Ovary (tissue), 9 donors: ENCODE results near the gene FKBP10. TPM values are rescaled to one million over a fixed set of nuclear protein-coding genes. Genes with fewer than 3 reads are reported as not detected.

Experiments
- DNase-seq, 5 donors: peaks; one replicate each; pipeline ENCODE4 v3.0.0-alpha.2; 2019 to 2020
- H3K27ac ChIP-seq, 2 donors: fragments of 200-600 bp; one replicate each; pipeline versions ENCODE4 v1.5.1 to v1.8.0; 2019 to 2022
- H3K27me3 ChIP-seq: fragments of 200-600 bp; one replicate; pipeline ENCODE4 v1.8.0; 2022
- H3K36me3 ChIP-seq: fragments of 200-600 bp; sonication (generic); one replicate; pipeline ENCODE4 v1.5.1; 2019
- H3K4me1 ChIP-seq: one replicate; pipeline ENCODE4 v1.8.1; 2013; ENCODE audit warnings: mild to moderate bottlenecking, moderate library complexity; ENCODE audit not compliant: insufficient read depth
- H3K4me3 ChIP-seq: fragments of 200-600 bp; sonication (generic); one replicate; pipeline ENCODE4 v1.5.1; 2017
- H3K9me3 ChIP-seq, 2 donors: fragments of 200-600 bp in 1 of 2; sonication (generic) in 1 of 2; one replicate each; pipeline versions ENCODE4 v1.5.1 to v1.8.1; 2013 to 2019; ENCODE audit warnings: mild to moderate bottlenecking in 1 of 2, moderate library complexity in 1 of 2
- CTCF ChIP-seq, 3 donors: fragments of 450-650 bp in 2 of 3; fragments of 200-600 bp in 1 of 3; IDR thresholded peaks; one replicate each; pipeline versions ENCODE4 v1.5.1 to v1.8.0; 2016 to 2022; ENCODE audit warnings: antibody characterized with exemption in 3 of 3, mild to moderate bottlenecking in 1 of 3
- EP300 ChIP-seq: sonication (generic); formaldehyde crosslinking; IDR thresholded peaks from one replicate; pipeline ENCODE4 v1.6.1; 2017; ENCODE audit warnings: antibody characterized with exemption
- POLR2A ChIP-seq: fragments of 450-650 bp; IDR thresholded peaks from one replicate; pipeline ENCODE4 v1.6.1; 2017; ENCODE audit warnings: antibody characterized with exemption, mild to moderate bottlenecking, moderate library complexity
- WGBS, 3 donors: extraction: QIAGEN DNeasy Blood & Tissue Kit in 1 of 3; methylation state at CpG; one replicate each; pipeline versions ENCODE4 v1.1.5 to v1.1.7; 2013 to 2017; 5-methylcytosine and 5-hydroxymethylcytosine counted together
- intact Hi-C, 4 donors: fragments of 100-400 bp; cut with DNase I; formaldehyde crosslinking; loops; one replicate each; pipeline versions ENCODE4 v1.11.0 to v1.15.1; 2022 to 2023
- polyA plus RNA-seq, 2 donors: library from polyadenylated mRNA; stranded (reverse); fragments of 200-250 nt in 1 of 2; fragments of 350-450 nt in 1 of 2; fragmentation: Illumina TruSeq in 1 of 2; extraction: RNeasy Lipid Tissue Mini Kit (QIAGEN cat#74804) in 1 of 2; gene quantifications; one replicate each; pipeline ENCODE4 v1.2.3, GENCODE V29; 2013 to 2014
- total RNA-seq, 7 donors: library from RNA; depleted of rRNA in 2 of 7; stranded (reverse); fragments of >200 nt in 2 of 7; fragmentation: NEBNext Ultra II Directional in 3 of 7; extraction: Animal tissue kit (Norgen Biotek cat#: 25700) in 3 of 7; gene quantifications; one replicate each; pipeline versions ENCODE4 v1.1.0 to v1.2.4, GENCODE V29; 2016 to 2023
- donor health status: DM: no; HTN: no; CAD: no; lungs with moderate emphysema.
- donor health status: DM: no; HTN: no; CAD: no.
- donor health status: Bipolar disorder and iron deficiency.
- donor health status: DM: yes; HTN: yes; CAD: no.
- donor health status: DM: no; HTN: no; CAD: no.
- donor health status: DM: yes; HTN: yes; CAD: no.

Gene FKBP10
- total and polyA plus RNA-seq, 9 donors, result 37.1 to 106 (median 80.0) TPM

DNA sequence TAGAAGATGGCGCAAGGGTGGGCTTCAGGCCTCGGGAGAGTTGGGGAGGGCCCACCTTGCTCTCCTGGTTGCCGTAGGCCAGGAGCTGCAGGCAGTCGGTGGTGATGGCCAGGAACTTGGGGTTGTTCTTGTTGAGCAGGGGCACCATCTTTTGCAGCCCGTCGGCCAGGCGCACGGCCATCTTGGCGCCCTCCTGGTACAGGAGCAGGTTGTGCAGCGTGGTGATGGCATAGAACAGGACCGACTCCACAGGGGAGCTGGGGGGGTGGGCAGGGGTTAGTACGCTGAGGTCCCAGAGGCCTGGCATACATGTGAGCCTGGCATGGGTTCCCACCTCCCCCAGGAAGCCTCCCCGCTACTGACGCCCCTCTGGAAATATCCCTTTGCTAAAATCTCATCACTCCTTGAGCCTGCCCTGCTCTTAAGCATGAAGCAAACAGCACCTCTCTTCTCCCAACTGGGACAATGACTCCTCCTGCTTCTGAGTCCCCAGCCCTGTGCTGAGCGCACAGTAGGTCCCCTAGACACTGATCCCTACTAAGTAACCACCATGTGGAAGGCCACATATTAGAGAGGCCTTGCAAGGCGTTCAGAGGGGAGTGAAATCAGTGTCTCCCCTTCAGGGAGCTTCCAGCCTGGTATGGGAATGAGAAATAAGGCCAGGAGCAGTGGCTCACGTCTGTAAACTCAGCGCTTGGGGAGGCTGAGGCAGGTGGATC lies 45.3 kb upstream of the FKBP10 start:
- H3K27ac ChIP-seq, result no peak overlapping the region
- DNase-seq, result no peak
- whole genome bisulfite sequencing, 3 donors, result 92 to 95% (median 95%) methylated on average over 17 to 18 of the region's 18 CpGs
- no peak overlapping the region for H3K4me3 ChIP-seq
- H3K4me1 ChIP-seq, result no peaks in the 10 kb centered on the region
- H3K9me3 ChIP-seq, result no peaks in the 10 kb centered on the region
- H3K27me3 ChIP-seq, result no peaks in the 10 kb centered on the region
- peaks cover 2% of the 10 kb centered on the region for H3K36me3 ChIP-seq
- TF ChIP-seq POLR2A (no peak), CTCF (IDR thresholded peaks at IDR 0.05) (no peak), EP300 (no peak)
- intact Hi-C loops, result no loop called here

GRCh38 chr17:41768682-41769288 lies 44.0 kb upstream of the FKBP10 start:
- DNase-seq, result no peak
- no peaks in the 10 kb centered on the region for H3K36me3 ChIP-seq
- WGBS, 3 donors, result 93 to 96% (median 95%) methylated on average over 23 of the region's 23 CpGs
- no peak overlapping the region for H3K4me3 ChIP-seq
- H3K4me1 ChIP-seq, result peaks cover 2% of the 10 kb centered on the region
- H3K27ac ChIP-seq, result no peak overlapping the region
- no peaks in the 10 kb centered on the region for H3K9me3 ChIP-seq
- intact Hi-C loops, result no loop called here
- no peak for TF ChIP-seq EP300
- H3K27me3 ChIP-seq, result no peaks in the 10 kb centered on the region

- Histone ChIP-seq H3K4me3 (no peak overlapping the region), H3K4me1 (peaks cover 4% of the 10 kb centered on the region), H3K27me3 (no peaks in the 10 kb centered on the region), H3K9me3 (no peaks in the 10 kb centered on the region), H3K27ac (no peak overlapping the region), H3K36me3 (no peaks in the 10 kb centered on the region)
- intact Hi-C loops, result no loop called here
- 89 to 94% (median 90%) methylated on average over 16 of the region's 16 CpGs for WGBS, 3 donors
- DNase-seq, result no peak
- no peak for TF ChIP-seq CTCF (IDR thresholded peaks at IDR 0.05)
Observed at GRCh38 chr17:41769346-41769862, 43.4 kb upstream of the FKBP10 start.

DNA sequence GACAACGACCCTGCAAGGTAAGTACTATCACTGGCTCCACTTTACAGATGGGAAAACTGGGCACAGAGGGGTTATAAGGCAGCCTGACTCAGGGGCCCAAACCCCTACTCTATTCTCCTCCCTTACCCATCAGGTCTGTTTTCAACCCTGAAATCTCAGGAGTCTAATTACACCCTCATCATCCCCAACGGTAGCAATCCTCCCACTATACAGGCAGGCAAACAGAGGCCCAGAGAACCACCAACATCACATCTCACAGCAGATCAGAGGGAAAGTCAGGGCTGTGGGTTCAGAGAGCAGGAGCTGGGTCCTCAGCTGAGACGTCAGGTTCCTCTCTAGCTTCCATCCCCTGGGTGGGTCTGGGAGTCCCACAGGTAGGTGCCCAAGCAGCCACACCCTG lies 42.8 kb upstream of the FKBP10 start:
- intact Hi-C loops, result no loop called here
- WGBS, 3 donors, result 81 to 92% (median 84%) methylated on average over 3 of the region's 3 CpGs
- H3K27me3 ChIP-seq, result no peaks in the 10 kb centered on the region
- H3K4me3 ChIP-seq, result no peak overlapping the region
- DNase-seq, result no peak
- H3K9me3 ChIP-seq, result no peaks in the 10 kb centered on the region
- no peak overlapping the region for H3K27ac ChIP-seq
- H3K36me3 ChIP-seq, result no peaks in the 10 kb centered on the region
- peaks cover 4% of the 10 kb centered on the region for H3K4me1 ChIP-seq
- TF ChIP-seq CTCF (IDR thresholded peaks at IDR 0.05) (no peak), EP300 (no peak)
